HCT116 (cell line): Measurements from ENCODE around the gene LRRFIP2. TPM values are rescaled to one million over a fixed set of nuclear protein-coding genes. Genes with fewer than 3 reads are reported as not detected.

Source experiments
- ATAC-seq: fragments of 200-7000 bp; cut with Tn5 transposase; 2 replicates; pipeline ENCODE4 v1.9.1; 2020; ENCODE audit warnings: mild to moderate bottlenecking, moderate library complexity
- BruUV-seq: library from RNA; stranded (reverse); fragments of 400-500 nt; replicated peaks from 2 replicates; lab custom pipeline; 2021; lab: Mats Ljungman, UMichigan
- CTCF ChIA-PET: fragments of 300-600 bp; sonication (Branson Sonifier 250); formaldehyde crosslinking; loops from one replicate; lab custom pipeline; 2021; ENCODE audit warnings: antibody characterized with exemption; lab: Charles Lee
- POLR2A ChIA-PET: fragments of 300-600, 350-600 bp; sonication (Branson Sonifier 250); formaldehyde crosslinking; loops from one replicate; lab custom pipeline; 2021; ENCODE audit warnings: antibody characterized with exemption; lab: Charles Lee
- RAD21 ChIA-PET, 2 experiments: fragments of 300-600 bp; sonication (Branson Sonifier 250); formaldehyde crosslinking; loops; one replicate each; lab custom pipeline; 2023; ENCODE audit warnings: low total read pairs in 2 of 2; ENCODE audit not compliant: uncharacterized antibody in 2 of 2, unreplicated experiment in 2 of 2, low non-redundant PET in 1 of 2; lab: Charles Lee
- DNase-seq: peaks from one replicate; pipeline ENCODE4 v3.0.0-alpha.2; 2010; ENCODE audit warnings: low read depth, low spot score
- H2AFZ ChIP-seq: fragments of 200-600 bp; shearing (Covaris generic), sonication (generic); 2 replicates; pipeline ENCODE4 v1.6.1; 2017; ENCODE audit warnings: low read depth, mixed run types, mixed read lengths, antibody characterized with exemption, low read length; ENCODE audit not compliant: poor library complexity, severe bottlenecking
- H3K27ac ChIP-seq: 2 replicates; pipeline ENCODE4 v1.5.1; 2012; ENCODE audit warnings: low read depth, low read length
- H3K27me3 ChIP-seq: fragments of 200-600 bp; sonication (generic); 2 replicates; pipeline ENCODE4 v1.6.1; 2016; ENCODE audit warnings: mixed run types, low read length, mixed read lengths; ENCODE audit not compliant: insufficient read depth
- H3K36me3 ChIP-seq, 2 experiments: fragments of 200-500 bp in 1 of 2; fragments of 200-600 bp in 1 of 2; sonication (Bioruptor generic) in 1 of 2; sonication (generic) in 1 of 2; 2 replicates each; pipeline versions ENCODE4 v1.5.1 to v1.6.1; 2014 to 2016; ENCODE audit warnings: low read length in 2 of 2, inconsistent platforms in 1 of 2, mixed read lengths in 1 of 2, mixed run types in 1 of 2; ENCODE audit not compliant: insufficient read depth in 2 of 2, control insufficient read depth in 1 of 2
- H3K4me1 ChIP-seq, 2 experiments: fragments of 200-600 bp in 1 of 2; sonication (generic) in 1 of 2; 2 replicates each; pipeline versions ENCODE4 v1.5.1 to v1.6.1; 2012 to 2017; ENCODE audit warnings: low read length in 2 of 2, inconsistent platforms in 1 of 2, mild to moderate bottlenecking in 1 of 2, mixed read lengths in 1 of 2, mixed run types in 1 of 2, moderate library complexity in 1 of 2; ENCODE audit not compliant: insufficient read depth in 2 of 2, control insufficient read depth in 1 of 2
- H3K4me2 ChIP-seq: fragments of 200-600 bp; sonication (generic); 2 replicates; pipeline ENCODE4 v1.6.1; 2017; ENCODE audit warnings: mixed run types, low read length, mixed read lengths
- H3K4me3 ChIP-seq, 2 experiments: fragments of 200-600 bp in 1 of 2; sonication (generic) in 1 of 2; replicated peaks in 1 of 2; 2 replicates each; pipeline ENCODE4 v1.5.1; 2011 to 2016; ENCODE audit warnings: low read length in 2 of 2, control low read depth in 1 of 2, low read depth in 1 of 2, mild to moderate bottlenecking in 1 of 2, mixed read lengths in 1 of 2, mixed run types in 1 of 2
- H3K79me2 ChIP-seq: fragments of 200-600 bp; sonication (generic); 2 replicates; pipeline ENCODE4 v1.6.1; 2017; ENCODE audit warnings: mild to moderate bottlenecking, mixed run types, low read length, moderate library complexity, mixed read lengths; ENCODE audit not compliant: insufficient read depth
- H3K9ac ChIP-seq: fragments of 200-600 bp; sonication (generic); 2 replicates; pipeline ENCODE4 v1.6.1; 2016; ENCODE audit warnings: low read length, mixed read lengths
- H3K9me2 ChIP-seq: fragments of 200-600 bp; sonication (generic), shearing (Covaris generic); 2 replicates; pipeline ENCODE4 v1.6.1; 2017; ENCODE audit warnings: mixed run types, mild to moderate bottlenecking, moderate library complexity; ENCODE audit not compliant: insufficient read depth
- H3K9me3 ChIP-seq, 2 experiments: fragments of 200-500 bp in 1 of 2; fragments of 200-600 bp in 1 of 2; sonication (Bioruptor generic) in 1 of 2; sonication (generic) in 1 of 2; 2 replicates each; pipeline ENCODE4 v1.6.1; 2014 to 2017; ENCODE audit warnings: low read length in 2 of 2, mixed read lengths in 2 of 2, inconsistent platforms in 1 of 2, low read depth in 1 of 2, mild to moderate bottlenecking in 1 of 2, mixed run types in 1 of 2, moderate library complexity in 1 of 2; ENCODE audit not compliant: control insufficient read depth in 1 of 2, insufficient read depth in 1 of 2
- H4K20me1 ChIP-seq: fragments of 200-600 bp; sonication (generic), shearing (Covaris generic); 2 replicates; pipeline ENCODE4 v1.6.1; 2017; ENCODE audit warnings: mixed run types, mild to moderate bottlenecking, moderate library complexity; ENCODE audit not compliant: insufficient read depth
- CEBPB ChIP-seq: IDR thresholded peaks from 2 replicates; pipeline ENCODE4 v1.6.1; 2012; ENCODE audit warnings: low read depth
- EGR1 ChIP-seq: IDR thresholded peaks from 2 replicates; pipeline ENCODE4 v1.6.1; 2012; ENCODE audit warnings: low read depth
- EZH2phosphoT487 ChIP-seq: fragments of 200-600 bp; IDR thresholded peaks from 2 replicates; pipeline ENCODE4 v1.6.1; 2018; ENCODE audit warnings: antibody characterized with exemption, borderline replicate concordance
- FOSL1 ChIP-seq: IDR thresholded peaks from 2 replicates; pipeline ENCODE4 v1.6.1; 2012; ENCODE audit warnings: low read depth
- JUND ChIP-seq: IDR thresholded peaks from 2 replicates; pipeline ENCODE4 v1.6.1; 2012
- POLR2A ChIP-seq: IDR thresholded peaks from 2 replicates; pipeline ENCODE4 v1.7.0; 2011; ENCODE audit warnings: borderline replicate concordance; ENCODE audit not compliant: insufficient read depth, insufficient read length; ENCODE audit errors: extremely low read depth
- RAD21 ChIP-seq: IDR thresholded peaks from 2 replicates; pipeline ENCODE4 v1.6.1; 2012; ENCODE audit warnings: low read depth, mild to moderate bottlenecking
- SIN3A ChIP-seq: IDR thresholded peaks from 2 replicates; pipeline ENCODE4 v1.6.1; 2012; ENCODE audit warnings: low read depth
- SRF ChIP-seq: IDR thresholded peaks from 2 replicates; pipeline ENCODE4 v1.6.1; 2012; ENCODE audit warnings: low read depth
- TCF7L2 ChIP-seq: IDR thresholded peaks from 2 replicates; pipeline ENCODE4 v1.7.0; 2011; ENCODE audit warnings: borderline replicate concordance, inconsistent platforms; ENCODE audit not compliant: insufficient read depth, insufficient read length; ENCODE audit errors: extremely low read depth
- YY1 ChIP-seq: IDR thresholded peaks from 2 replicates; pipeline ENCODE4 v1.6.1; 2011; ENCODE audit warnings: low read length, low read depth, moderate library complexity, mild to moderate bottlenecking; ENCODE audit not compliant: insufficient replicate concordance; ENCODE audit errors: extremely low read depth
- ZBTB33 ChIP-seq: IDR thresholded peaks from 2 replicates; pipeline ENCODE4 v1.6.1; 2011; ENCODE audit warnings: mild to moderate bottlenecking, low read length, moderate library complexity; ENCODE audit not compliant: insufficient replicate concordance; ENCODE audit errors: extremely low read depth
- ZFX ChIP-seq: fragments of 450-650 bp; IDR thresholded peaks from 2 replicates; pipeline ENCODE4 v1.6.1; 2017
- intact Hi-C: fragments of 100-400 bp; cut with micrococcal nuclease; formaldehyde crosslinking; loops from 2 replicates; pipeline ENCODE4 v1.10.0; 2022
- total RNA-seq: library from RNA; stranded (reverse); gene quantifications from one replicate; pipeline ENCODE4 v1.2.1, GENCODE V29; 2021; ENCODE audit not compliant: unreplicated experiment

Gene LRRFIP2
- total RNA-seq, 1 experiment from 2014 or later, result 27.0 TPM

GRCh38 chr3:37163262-37164015 lies 10.9 kb downstream of the LRRFIP2 start:
- Histone ChIP-seq H3K9me3 (no peaks in the 10 kb centered on the region), H3K27ac (no peak overlapping the region), H3K9me2 (no peaks in the 10 kb centered on the region), H3K9ac (no peak overlapping the region), H3K79me2 (peaks cover 46% of the 10 kb centered on the region), H3K4me1 (no peaks in the 10 kb centered on the region), H3K4me3 (no peak overlapping the region), H4K20me1 (no peaks in the 10 kb centered on the region), H3K4me2 (no peak overlapping the region), H3K27me3 (no peaks in the 10 kb centered on the region), H2AFZ (no peak overlapping the region), H3K36me3 (no peaks in the 10 kb centered on the region)
- no peak for ATAC-seq
- CTCF ChIA-PET, result no interaction called here
- intact Hi-C loops, result no loop called here
- no peak for TF ChIP-seq ZFX
- no peak for TF ChIP-seq ZBTB33
- TF ChIP-seq SRF, result no peak
- TF ChIP-seq FOSL1, result no peak
- no peak for TF ChIP-seq TCF7L2
- TF ChIP-seq RAD21, result no peak
- TF ChIP-seq YY1, result no peak
- TF ChIP-seq CEBPB, result no peak
- TF ChIP-seq POLR2A, result no peak
- no peak for TF ChIP-seq EGR1
- TF ChIP-seq JUND, result no peak
- TF ChIP-seq EZH2phosphoT487, result no peak
- no peak for TF ChIP-seq SIN3A
- DNase-seq, result no peak
- RAD21 ChIA-PET, result no interaction called here
- BruUV-seq, result no TSS peak
- POLR2A ChIA-PET, result no interaction called here
